Stimulated activated naive B cell treated with anti-CD40 and anti-IgM and Interleukin-4, amounts not matched to agents 10 μg/mL and 1 μg/mL and 100 μg/mL, for 72 hours (primary cell): ENCODE results near the gene TMEM196.
A peak's percentile ranks its signal among the peaks of the same experiment; 100 is the strongest.
"Not testable (repeated sequence)": the region's sequence is repeated elsewhere in the genome, so short reads cannot be mapped to it uniquely, and the experiment has no call there.

ENCODE experiments used
- ATAC-seq, 2 donors: fragments of 150-1000 bp; cut with Tn5 transposase; replicated peaks; 2 replicates each; pipeline ENCODE4 v1.10.0; 2021; ENCODE audit warnings: moderate library complexity in 1 of 2
- DNase-seq: peaks from one replicate; pipeline ENCODE4 v3.0.0; 2021
- H3K27ac Mint-ChIP-seq: one replicate; pipeline ENCODE4 v1.8.0; 2022; ENCODE audit warnings: mild to moderate bottlenecking, mixed read lengths
- H3K27me3 Mint-ChIP-seq, 2 donors: one replicate each; pipeline ENCODE4 v1.8.0; 2022; ENCODE audit warnings: mixed read lengths in 2 of 2
- H3K36me3 Mint-ChIP-seq, 2 donors: one replicate each; pipeline ENCODE4 v1.8.0; 2022; ENCODE audit warnings: mixed read lengths in 2 of 2, mild to moderate bottlenecking in 1 of 2
- H3K4me1 Mint-ChIP-seq, 2 donors: one replicate each; pipeline ENCODE4 v1.8.0; 2022; ENCODE audit warnings: mixed read lengths in 2 of 2, mild to moderate bottlenecking in 1 of 2
- H3K4me3 Mint-ChIP-seq, 2 donors: one replicate each; pipeline ENCODE4 v1.8.0; 2022; ENCODE audit warnings: mild to moderate bottlenecking in 2 of 2, mixed read lengths in 2 of 2, moderate library complexity in 1 of 2
- H3K9me3 Mint-ChIP-seq, 2 donors: one replicate each; pipeline ENCODE4 v1.8.0; 2022; ENCODE audit warnings: mixed read lengths in 2 of 2, mild to moderate bottlenecking in 1 of 2

The TMEM196 gene

DNA sequence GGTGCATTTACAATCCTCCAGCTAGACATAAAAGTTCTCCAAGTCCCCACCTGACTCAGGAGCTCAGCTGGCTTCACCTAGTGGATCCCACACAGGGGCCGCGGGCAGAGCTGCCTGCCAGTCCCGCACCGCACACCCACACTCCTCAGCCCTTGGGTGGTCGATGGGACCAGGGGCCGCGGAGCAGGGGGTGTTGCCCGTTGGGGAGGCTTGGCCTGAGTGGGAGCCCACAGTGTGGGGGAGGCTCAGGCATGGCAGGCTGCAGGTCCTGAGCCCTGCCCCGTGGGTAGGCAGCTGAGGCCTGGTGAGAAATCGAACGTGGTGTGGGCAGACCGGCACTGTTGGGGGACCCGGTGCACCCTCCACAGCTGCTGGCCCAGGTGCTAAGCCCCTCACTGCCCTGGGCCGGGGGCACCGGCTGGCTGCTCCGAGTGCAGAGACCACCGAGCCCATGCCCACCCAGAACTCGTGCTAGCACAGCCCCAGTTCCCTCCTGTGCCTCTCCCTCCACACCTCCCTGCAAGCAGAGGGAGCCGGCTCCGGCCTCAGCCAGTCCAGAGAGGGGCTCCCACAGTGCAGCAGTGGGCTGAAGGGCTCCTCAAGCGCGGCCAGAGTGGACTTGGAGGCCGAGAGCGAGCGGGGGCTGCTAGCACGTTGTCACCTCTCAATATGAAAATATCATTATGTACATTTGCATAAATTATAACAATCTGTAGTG is 81.1 kb downstream of the TMEM196 start:
- Mint-ChIP-seq H3K9me3 (no peaks in the 10 kb centered on the region), H3K36me3 (peaks cover 8 to 9% of the 10 kb centered on the region in 2 donors), H3K4me1 (no peaks in the 10 kb centered on the region), H3K27me3 (no peaks in the 10 kb centered on the region), H3K4me3 (no peak overlapping the region), H3K27ac (no peak overlapping the region)
- DNase-seq (no peak), ATAC-seq (no peak)

DNA sequence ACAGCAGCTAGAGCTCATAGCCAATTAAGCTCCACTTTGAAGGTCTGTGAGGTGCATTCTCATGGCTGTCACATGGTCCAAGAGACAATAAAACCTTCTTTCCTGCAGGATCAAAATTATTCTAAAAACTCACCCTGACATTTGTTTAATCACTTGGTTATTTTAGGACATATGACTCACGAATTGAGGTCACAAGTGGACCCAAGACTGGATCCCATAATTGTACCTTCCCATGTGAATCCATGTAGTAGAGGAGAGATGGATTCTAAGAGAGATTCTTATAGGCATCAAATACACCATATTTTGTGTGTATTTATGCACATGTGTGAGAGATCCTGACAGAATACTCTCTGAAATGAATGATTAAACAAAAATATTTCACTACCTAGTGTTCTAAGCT is 82.7 kb downstream of the TMEM196 start:
- Mint-ChIP-seq H3K36me3 (peaks cover 3 to 8% of the 10 kb centered on the region in 2 donors), H3K4me3 (no peak overlapping the region), H3K9me3 (peaks cover 0 to 2% of the 10 kb centered on the region in 2 donors), H3K4me1 (no peaks in the 10 kb centered on the region), H3K27me3 (no peaks in the 10 kb centered on the region), H3K27ac (no peak overlapping the region)
- no peak for DNase-seq
- no peak for ATAC-seq

DNA sequence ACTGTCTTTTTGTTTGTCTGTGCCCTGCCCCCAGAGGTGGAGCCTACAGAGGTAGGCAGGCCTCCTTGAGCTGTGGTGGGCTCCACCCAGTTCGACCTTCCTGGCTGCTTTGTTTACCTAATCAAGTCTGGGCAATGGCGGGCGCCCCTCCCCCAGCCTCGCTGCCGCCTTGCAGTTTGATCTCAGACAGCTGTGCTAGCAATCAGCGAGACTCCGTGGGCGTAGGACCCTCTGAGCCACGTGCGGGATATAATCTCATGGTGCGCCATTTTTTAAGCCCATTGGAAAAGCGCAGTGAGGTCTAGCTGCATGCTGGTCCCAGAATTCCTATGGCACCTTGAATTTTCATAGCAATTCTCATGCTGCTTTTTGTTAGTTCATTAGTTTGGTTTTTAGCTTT is 84.3 kb downstream of the TMEM196 start:
- not testable (repeated sequence) for ATAC-seq, H3K27me3 Mint-ChIP-seq

DNA sequence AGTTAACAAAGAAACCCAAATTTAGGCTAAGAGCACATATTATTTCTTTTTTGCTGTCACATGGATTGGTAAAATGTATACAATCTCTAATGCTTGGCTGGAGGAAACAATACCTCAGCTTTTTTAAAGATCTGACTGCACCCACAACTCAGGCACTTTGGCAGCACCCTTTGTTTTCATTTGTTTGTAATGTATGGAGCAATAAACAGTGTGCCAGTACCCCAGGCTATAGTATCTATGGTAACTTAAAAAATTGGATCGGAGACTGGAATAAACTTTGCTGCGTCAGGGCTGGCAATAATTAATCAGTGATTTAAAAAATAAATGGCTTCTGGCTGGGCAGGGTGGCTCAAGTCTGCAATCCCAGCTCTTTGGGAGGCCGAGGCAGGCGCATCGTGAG is 91.8 kb downstream of the TMEM196 start:
- Mint-ChIP-seq H3K27me3 (no peaks in the 10 kb centered on the region), H3K4me3 (no peak overlapping the region), H3K27ac (no peak overlapping the region), H3K4me1 (peaks cover 4 to 8% of the 10 kb centered on the region in 2 donors), H3K9me3 (peaks cover 0 to 2% of the 10 kb centered on the region in 2 donors), H3K36me3 (no peaks in the 10 kb centered on the region)
- ATAC-seq (no peak), DNase-seq (no peak)

More for the DNA sequence above, 84.3 kb downstream of the TMEM196 start:
- H3K27ac Mint-ChIP-seq, DNase-seq, H3K4me3 Mint-ChIP-seq, H3K9me3 Mint-ChIP-seq, H3K36me3 Mint-ChIP-seq, H3K4me1 Mint-ChIP-seq: not testable (repeated sequence)

GRCh38 chr7:19677180-19677579 is 96.2 kb downstream of the TMEM196 start:
- DNase-seq (no peak), ATAC-seq (peak; percentile 97 to 98)
- no peaks in the 10 kb centered on the region for H3K27me3 Mint-ChIP-seq
- H3K27ac Mint-ChIP-seq = peak overlapping the region; percentile 83
- peak overlapping the region in 1 of 2 donors; percentile 27 for H3K4me3 Mint-ChIP-seq
- peaks cover 0 to 2% of the 10 kb centered on the region in 2 donors for H3K36me3 Mint-ChIP-seq
- peaks cover 0 to 3% of the 10 kb centered on the region in 2 donors for H3K9me3 Mint-ChIP-seq
- peaks cover 8 to 15% of the 10 kb centered on the region in 2 donors for H3K4me1 Mint-ChIP-seq

GRCh38 chr7:19675816-19676215 is 97.6 kb downstream of the TMEM196 start:
- Mint-ChIP-seq H3K4me3 (peak overlapping the region in 1 of 2 donors; percentile 19), H3K27ac (no peak overlapping the region), H3K4me1 (peaks cover 8 to 15% of the 10 kb centered on the region in 2 donors), H3K27me3 (no peaks in the 10 kb centered on the region), H3K36me3 (peaks cover 0 to 2% of the 10 kb centered on the region in 2 donors), H3K9me3 (peaks cover 0 to 3% of the 10 kb centered on the region in 2 donors)
- ATAC-seq (no peak), DNase-seq (no peak)

- Mint-ChIP-seq H3K9me3 (peaks cover 0 to 3% of the 10 kb centered on the region in 2 donors), H3K4me3 (no peak overlapping the region), H3K36me3 (peaks cover 0 to 2% of the 10 kb centered on the region in 2 donors), H3K27me3 (no peaks in the 10 kb centered on the region), H3K4me1 (peaks cover 8 to 15% of the 10 kb centered on the region in 2 donors), H3K27ac (no peak overlapping the region)
- no peak for ATAC-seq
- no peak for DNase-seq
These were observed 99.0 kb downstream of the TMEM196 start for GRCh38 chr7:19674266-19674960.

GRCh38 chr7:19670806-19671205 is 102.6 kb downstream of the TMEM196 start:
- H3K4me1 Mint-ChIP-seq = peaks cover under 1 to 1% of the 10 kb centered on the region in 2 donors
- DNase-seq (no peak), ATAC-seq (no peak)
- H3K4me3 Mint-ChIP-seq = no peak overlapping the region
- H3K9me3 Mint-ChIP-seq = peaks cover 0 to under 1% of the 10 kb centered on the region in 2 donors
- H3K27me3 Mint-ChIP-seq = no peaks in the 10 kb centered on the region
- H3K36me3 Mint-ChIP-seq = no peaks in the 10 kb centered on the region
- no peak overlapping the region for H3K27ac Mint-ChIP-seq
